SHP77 (cell line): ENCODE results near the gene ANKMY1.

ENCODE experiments used
- DNase-seq, 2 experiments: peaks; one replicate each; lab custom pipeline; 2025; lab: John Stamatoyannopoulos, UW

The ANKMY1 gene

GRCh38 chr2:240557808-240558207 is at the start of gene ANKMY1:
Gene ANKMY1 (minus strand): TSS chr2:240557988. CDS start chr2:240557335, 653 bp downstream.
- DNase-seq = no peak

GRCh38 chr2:240605867-240606743 is 48.3 kb upstream of the ANKMY1 start:
- DNase-seq = no peak

- DNase-seq = no peak
These were observed 47.3 kb upstream of the ANKMY1 start for GRCh38 chr2:240604939-240605716.

- peak; percentile 81 to 88 for DNase-seq
These were observed 46.6 kb upstream of the ANKMY1 start for GRCh38 chr2:240604291-240604938.

GRCh38 chr2:240603846-240604245 is 46.1 kb upstream of the ANKMY1 start:
- DNase-seq = no peak

GRCh38 chr2:240603081-240603835 is 45.5 kb upstream of the ANKMY1 start:
- no peak for DNase-seq

- DNase-seq = no peak
These were observed 44.7 kb upstream of the ANKMY1 start for GRCh38 chr2:240602266-240603050.

GRCh38 chr2:240601831-240602160 is 44.0 kb upstream of the ANKMY1 start:
- no peak for DNase-seq

- DNase-seq = no peak
These were observed 43.5 kb upstream of the ANKMY1 start for GRCh38 chr2:240601061-240601830.

GRCh38 chr2:240600451-240600961 is 42.7 kb upstream of the ANKMY1 start:
- DNase-seq = no peak

- no peak for DNase-seq
These were observed 41.4 kb upstream of the ANKMY1 start for GRCh38 chr2:240599141-240599583.

GRCh38 chr2:240598311-240598911 is 40.6 kb upstream of the ANKMY1 start:
- DNase-seq = no peak

- no peak for DNase-seq
These were observed 39.8 kb upstream of the ANKMY1 start for GRCh38 chr2:240597419-240598181.

- no peak for DNase-seq
These were observed 39.2 kb upstream of the ANKMY1 start for GRCh38 chr2:240597054-240597418.

GRCh38 chr2:240596491-240596931 is 38.7 kb upstream of the ANKMY1 start:
- no peak for DNase-seq

GRCh38 chr2:240596080-240596460 is 38.3 kb upstream of the ANKMY1 start:
- DNase-seq = no peak

- DNase-seq = no peak
These were observed 37.7 kb upstream of the ANKMY1 start for GRCh38 chr2:240595381-240596079.
